Measurements from ENCODE around the gene CAMK2D. TPM values are rescaled to one million over a fixed set of nuclear protein-coding genes. Genes with fewer than 3 reads are reported as not detected.
A peak's percentile ranks its signal among the peaks of the same experiment; 100 is the strongest.

The CAMK2D gene
- total RNA-seq, 2 donors from 2014 or later = 132 to 187 TPM

- no peak for TF ChIP-seq CTCF (IDR thresholded peaks at IDR 0.05)
- peaks cover 0 to 41% of the 10 kb centered on the region in 2 donors for H3K4me1 ChIP-seq
Measured at GRCh38 chr4:113452152-113452551, 309.4 kb downstream of the CAMK2D start.

GRCh38 chr4:113450295-113451080, 311.1 kb downstream of the CAMK2D start:
- Histone ChIP-seq H3K4me3 (no peak overlapping the region), H3K9me3 (peaks cover 0 to 4% of the 10 kb centered on the region in 2 donors), H3K27me3 (no peaks in the 10 kb centered on the region), H3K27ac (peak overlapping the region in 1 of 2 donors; percentile 46), H3K4me1 (peaks cover 0 to 47% of the 10 kb centered on the region in 2 donors), H3K36me3 (no peaks in the 10 kb centered on the region)
- no peak for DNase-seq (ENCODE audit: low spot score)
- no peak for TF ChIP-seq CTCF (IDR thresholded peaks at IDR 0.05)

More at GRCh38 chr4:113452152-113452551, 309.4 kb downstream of the CAMK2D start:
- H3K27ac ChIP-seq = peak overlapping the region in 1 of 2 donors; percentile 56
- H3K9me3 ChIP-seq = no peaks in the 10 kb centered on the region
- no peaks in the 10 kb centered on the region for H3K27me3 ChIP-seq
- no peak overlapping the region for H3K4me3 ChIP-seq
- DNase-seq (ENCODE audit: low spot score) = no peak
- H3K36me3 ChIP-seq = peaks cover 5% of the 10 kb centered on the region

- Histone ChIP-seq H3K27me3 (no peaks in the 10 kb centered on the region), H3K4me1 (peaks cover 0 to 57% of the 10 kb centered on the region in 2 donors), H3K27ac (peak overlapping the region; percentile 34 to 79), H3K4me3 (no peak overlapping the region), H3K36me3 (no peaks in the 10 kb centered on the region), H3K9me3 (peaks cover 0 to 4% of the 10 kb centered on the region in 2 donors)
- TF ChIP-seq CTCF (IDR thresholded peaks at IDR 0.05) = no peak
- DNase-seq (ENCODE audit: low spot score) = no peak
Measured at GRCh38 chr4:113449410-113449974, 312.0 kb downstream of the CAMK2D start.

- TF ChIP-seq CTCF (IDR thresholded peaks at IDR 0.05) = no peak
- Histone ChIP-seq H3K4me1 (peaks cover 0 to 54% of the 10 kb centered on the region in 2 donors), H3K27me3 (no peaks in the 10 kb centered on the region), H3K36me3 (no peaks in the 10 kb centered on the region), H3K9me3 (peaks cover 0 to 4% of the 10 kb centered on the region in 2 donors), H3K27ac (peak overlapping the region; percentile 66 to 79), H3K4me3 (no peak overlapping the region)
- DNase-seq (ENCODE audit: low spot score) = no peak
Measured at GRCh38 chr4:113447769-113448168, 313.8 kb downstream of the CAMK2D start.

- Histone ChIP-seq H3K9me3 (peaks cover 0 to 4% of the 10 kb centered on the region in 2 donors), H3K36me3 (no peaks in the 10 kb centered on the region), H3K27ac (peak overlapping the region; percentile 66 to 79), H3K4me3 (no peak overlapping the region), H3K27me3 (no peaks in the 10 kb centered on the region), H3K4me1 (peaks cover 0 to 47% of the 10 kb centered on the region in 2 donors)
- no peak for TF ChIP-seq CTCF (IDR thresholded peaks at IDR 0.05)
- no peak for DNase-seq (ENCODE audit: low spot score)
Measured at GRCh38 chr4:113447061-113447460, 314.5 kb downstream of the CAMK2D start.
